Measurements from ENCODE around the gene CRYBB1. TPM values are rescaled to one million over a fixed set of nuclear protein-coding genes. Genes with fewer than 3 reads are reported as not detected.
"Not testable (repeated sequence)": the region's sequence is repeated elsewhere in the genome, so short reads cannot be mapped to it uniquely, and the experiment has no call there.

The CRYBB1 gene
- total RNA-seq, 1 experiment from 2014 or later = not detected

DNA sequence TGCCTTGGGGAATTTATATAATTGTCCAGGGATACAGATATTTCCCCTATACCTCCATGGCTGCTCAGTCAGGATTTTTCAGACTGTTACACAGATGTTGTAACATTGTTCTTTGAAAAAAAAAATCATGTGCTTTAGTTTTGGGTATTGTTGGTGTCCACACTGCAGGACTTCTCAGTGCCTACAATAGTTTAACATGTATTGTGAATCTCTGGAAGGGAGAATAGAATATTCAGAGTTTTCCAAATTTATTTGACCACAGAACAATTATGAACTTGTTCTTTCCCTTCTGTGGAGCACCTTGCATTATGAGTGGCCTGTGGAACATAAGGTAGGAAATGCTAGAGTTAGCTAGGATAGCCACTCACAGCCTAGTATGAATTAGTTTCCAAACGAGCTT lies 18.5 kb upstream of the CRYBB1 start:
- no peak for DNase-seq (ENCODE audit: low read depth)

GRCh38 chr22:26635117-26635516 lies 17.3 kb upstream of the CRYBB1 start:
- no peak for DNase-seq (ENCODE audit: low read depth)

- DNase-seq (ENCODE audit: low read depth) = no peak
Observed at GRCh38 chr22:26634189-26634588, 16.4 kb upstream of the CRYBB1 start.

DNA sequence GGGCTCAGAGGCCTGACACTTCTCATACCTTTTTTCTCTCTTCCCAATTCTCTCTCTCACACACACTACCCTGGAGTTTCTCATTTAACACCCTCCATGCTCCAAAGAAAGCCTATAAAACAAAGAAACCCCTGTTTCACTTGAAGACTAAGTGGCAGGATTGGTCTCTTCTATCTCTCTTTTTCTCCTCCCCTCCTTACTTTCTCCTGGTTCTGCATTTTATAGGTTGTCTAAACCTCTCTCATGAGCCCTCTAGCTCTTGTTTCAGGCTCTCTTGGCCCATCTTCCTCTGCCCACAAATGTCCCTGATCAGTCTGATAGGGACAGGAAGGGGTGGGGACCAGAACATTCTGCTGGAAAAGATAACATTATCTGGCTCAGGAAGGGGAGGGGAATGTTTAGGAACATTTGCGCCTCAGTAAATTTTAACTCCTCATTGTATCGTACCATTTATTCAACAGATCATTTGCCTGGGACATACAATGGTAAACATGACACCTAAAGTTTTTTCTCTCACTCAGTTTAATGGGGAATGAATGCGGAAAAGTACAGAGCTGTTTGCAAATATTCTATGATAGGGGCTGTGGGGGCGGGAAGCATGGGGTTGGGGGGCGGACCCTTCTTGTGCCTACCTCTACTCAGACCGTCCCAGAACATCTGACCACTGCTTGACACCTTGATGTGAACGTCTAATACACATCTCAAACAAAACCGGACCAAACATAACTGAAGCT lies 14.8 kb upstream of the CRYBB1 start:
- DNase-seq (ENCODE audit: low read depth) = no peak

DNA sequence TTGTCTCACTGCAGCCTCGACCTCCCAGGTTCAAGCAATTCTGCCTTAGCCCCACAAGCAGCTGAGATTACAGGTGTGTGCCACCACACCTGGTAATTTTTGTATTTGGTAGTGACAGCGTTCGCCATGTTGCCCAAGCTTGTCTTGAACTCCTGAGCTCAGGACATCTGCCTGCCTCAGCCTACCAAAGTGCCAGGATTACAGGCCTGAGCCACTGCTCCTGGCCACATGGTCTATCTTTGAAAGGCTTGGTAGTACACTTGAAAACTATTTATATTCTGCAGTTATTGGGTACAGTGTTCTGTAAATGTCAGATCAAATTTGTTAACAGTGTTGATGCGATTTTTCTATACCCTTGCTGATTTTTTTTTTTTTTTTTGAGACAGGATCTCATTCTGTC lies 13.5 kb upstream of the CRYBB1 start:
- no peak for DNase-seq (ENCODE audit: low read depth)

DNA sequence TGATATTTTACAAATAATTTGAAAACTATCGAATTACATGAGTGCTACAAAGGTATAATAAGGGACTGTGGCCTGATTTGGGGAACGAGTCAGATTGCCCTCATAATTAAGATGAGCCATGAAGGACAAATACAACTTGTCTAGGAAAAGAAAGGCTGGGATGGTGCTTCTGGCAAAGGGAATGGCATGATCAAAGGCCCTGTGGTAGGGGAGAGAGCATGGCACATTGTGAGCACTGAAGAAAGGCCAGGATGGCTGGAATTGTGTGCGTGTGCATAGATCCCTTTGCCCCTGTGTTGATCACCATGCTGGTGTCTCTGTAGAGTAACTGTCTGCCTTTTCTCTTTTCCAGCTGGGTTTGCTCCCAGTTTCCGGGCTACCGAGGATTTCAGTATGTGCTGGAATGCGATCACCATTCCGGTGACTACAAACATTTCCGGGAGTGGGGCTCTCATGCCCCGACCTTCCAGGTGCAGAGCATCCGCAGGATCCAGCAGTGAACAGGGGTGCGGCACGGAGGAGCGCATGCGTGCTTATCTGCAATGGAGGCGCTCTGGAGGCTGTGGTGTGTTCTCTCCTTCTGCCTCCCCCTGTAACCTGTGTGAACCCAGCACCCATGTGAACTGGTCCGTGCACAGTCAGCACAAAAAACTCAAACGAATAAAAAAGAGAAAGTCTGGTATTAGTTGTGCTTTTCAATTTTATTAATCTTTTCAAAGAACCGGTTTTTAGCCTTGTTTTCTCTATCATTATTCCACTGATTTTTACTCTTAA lies 12.3 kb upstream of the CRYBB1 start:
- DNase-seq (ENCODE audit: low read depth) = no peak

GRCh38 chr22:26624803-26625202 lies 7.0 kb upstream of the CRYBB1 start:
- DNase-seq (ENCODE audit: low read depth) = no peak

GRCh38 chr22:26623984-26624383 lies 6.2 kb upstream of the CRYBB1 start:
- no peak for DNase-seq (ENCODE audit: low read depth)

DNA sequence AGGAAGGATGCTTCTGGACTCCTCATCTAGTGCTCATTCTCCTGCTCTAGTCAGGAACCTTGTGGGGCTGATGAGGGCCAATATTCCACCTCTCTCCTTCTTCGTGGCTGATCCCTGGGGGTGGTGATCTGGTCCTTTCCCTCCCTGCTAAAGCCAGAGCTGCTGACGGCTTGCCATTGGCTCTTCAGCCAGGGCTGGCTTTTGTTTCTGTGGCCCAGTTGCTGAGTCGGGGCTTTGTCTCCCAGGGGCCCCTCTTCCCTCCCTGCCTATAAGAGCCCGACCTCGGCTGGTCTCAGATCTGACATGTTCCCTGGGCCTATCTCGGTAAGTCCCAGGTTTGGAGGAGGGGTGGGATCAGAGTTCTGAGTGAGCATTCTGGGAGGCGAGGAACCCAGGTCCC lies 3.8 kb upstream of the CRYBB1 start, which contains the start of gene CRYBA4:
TSS of gene CRYBA4 (plus strand) at position 301 of the 400 bp plus-strand sequence. CDS start 634 bp downstream, outside the sequence.
- DNase-seq (ENCODE audit: low read depth) = no peak

DNA sequence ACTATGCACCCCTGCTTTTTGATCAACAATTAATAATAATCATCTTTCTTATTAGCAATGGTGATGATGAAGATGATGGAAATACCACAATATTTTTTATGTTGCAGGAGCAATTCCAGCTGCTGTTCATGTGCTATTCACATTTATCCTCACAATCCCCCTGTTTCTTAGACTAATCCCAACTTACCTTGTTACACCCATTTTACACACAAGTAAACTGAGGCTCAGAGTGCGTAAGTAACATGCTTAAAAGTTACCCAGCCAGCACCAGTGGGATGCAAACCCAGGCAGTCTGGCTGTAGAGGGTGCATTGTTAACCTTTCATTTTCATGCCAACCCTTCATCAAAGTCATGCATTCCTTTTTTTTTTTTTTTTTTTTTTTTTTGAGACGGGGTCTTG lies 2.4 kb upstream of the CRYBB1 start:
- DNase-seq (ENCODE audit: low read depth) = no peak

GRCh38 chr22:26619510-26619909 lies 1.7 kb upstream of the CRYBB1 start:
- DNase-seq (ENCODE audit: low read depth) = no peak

- DNase-seq (ENCODE audit: low read depth) = no peak
Observed at GRCh38 chr22:26618455-26618854, 628 bp upstream of the CRYBB1 start.

DNA sequence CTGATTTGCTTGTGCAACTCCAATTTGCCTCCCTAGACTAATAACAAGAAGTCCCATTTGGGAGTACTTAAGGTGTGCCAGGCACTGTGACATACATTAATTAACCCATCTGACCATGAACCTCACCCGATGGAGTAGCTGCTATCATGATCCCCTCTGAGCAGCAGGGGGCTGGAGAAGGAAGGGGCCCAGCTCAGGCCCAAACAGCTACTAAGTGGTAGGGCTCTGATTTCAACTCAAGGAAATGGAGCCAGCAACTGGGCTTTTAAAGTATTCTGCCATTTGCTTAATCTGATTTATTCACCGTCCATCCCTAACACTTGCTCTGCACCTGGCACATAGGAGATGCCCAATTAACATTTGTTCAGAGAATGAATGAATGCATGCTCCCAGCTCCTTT lies 1.2 kb downstream of the CRYBB1 start:
- DNase-seq (ENCODE audit: low read depth) = no peak

DNA sequence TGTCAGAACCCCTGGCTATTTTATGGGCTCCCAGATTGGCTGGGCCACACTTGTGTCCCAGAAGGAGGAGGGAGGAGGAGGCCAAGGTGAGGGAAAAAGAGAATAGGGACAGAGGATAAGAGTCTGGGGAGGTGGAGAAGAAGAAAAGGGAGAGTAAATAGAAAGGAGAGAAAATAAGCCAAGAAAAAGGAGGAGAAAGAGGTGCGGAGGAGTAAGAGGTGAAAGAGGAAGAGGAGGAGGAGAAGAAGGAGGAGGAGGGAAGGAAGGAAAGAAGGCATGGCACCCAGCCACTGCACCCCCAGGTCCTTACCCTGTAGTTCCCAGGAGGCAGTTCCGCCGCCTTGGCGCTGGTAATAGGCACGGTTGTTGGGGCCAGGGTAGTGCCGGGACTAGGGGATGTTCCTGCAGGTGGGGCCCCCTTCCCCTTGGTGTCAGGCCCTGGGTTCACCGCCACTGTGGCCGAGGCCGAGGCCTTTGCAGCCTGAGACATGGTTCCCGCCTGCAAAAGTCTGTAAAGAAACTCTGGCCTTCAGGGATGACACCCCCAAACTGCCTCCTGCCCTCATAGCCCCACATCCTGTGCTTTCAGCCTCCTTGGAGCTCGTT lies 1.9 kb downstream of the CRYBB1 start:
- no peak for DNase-seq (ENCODE audit: low read depth)

DNA sequence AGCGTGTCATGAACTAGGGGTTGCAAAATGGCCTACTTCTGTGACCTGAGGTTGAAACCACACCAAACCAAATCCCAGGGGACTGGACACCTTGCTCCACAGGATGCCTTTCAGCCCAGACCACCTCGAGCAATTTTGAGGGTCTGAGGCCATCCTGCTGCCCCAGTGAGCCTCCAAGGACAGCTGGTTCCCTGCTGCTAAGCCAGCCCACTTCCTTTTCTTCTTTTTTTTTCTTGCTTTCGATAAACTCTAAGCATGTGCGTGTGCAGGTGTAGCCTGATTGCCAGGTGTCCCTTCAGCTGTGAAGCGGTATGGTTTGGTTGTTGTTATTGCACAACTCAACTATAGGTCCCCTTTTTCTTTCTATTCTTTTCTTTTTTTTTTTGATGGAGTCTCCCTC lies 2.7 kb downstream of the CRYBB1 start:
- DNase-seq (ENCODE audit: low read depth) = no peak

GRCh38 chr22:26614322-26614721 lies 3.5 kb downstream of the CRYBB1 start:
- DNase-seq (ENCODE audit: low read depth) = no peak

- DNase-seq (ENCODE audit: low read depth) = not testable (repeated sequence)
Observed at GRCh38 chr22:26613753-26614152, 4.1 kb downstream of the CRYBB1 start.

- no peak for DNase-seq (ENCODE audit: low read depth)
Observed at GRCh38 chr22:26612652-26613051, 5.2 kb downstream of the CRYBB1 start.

DNA sequence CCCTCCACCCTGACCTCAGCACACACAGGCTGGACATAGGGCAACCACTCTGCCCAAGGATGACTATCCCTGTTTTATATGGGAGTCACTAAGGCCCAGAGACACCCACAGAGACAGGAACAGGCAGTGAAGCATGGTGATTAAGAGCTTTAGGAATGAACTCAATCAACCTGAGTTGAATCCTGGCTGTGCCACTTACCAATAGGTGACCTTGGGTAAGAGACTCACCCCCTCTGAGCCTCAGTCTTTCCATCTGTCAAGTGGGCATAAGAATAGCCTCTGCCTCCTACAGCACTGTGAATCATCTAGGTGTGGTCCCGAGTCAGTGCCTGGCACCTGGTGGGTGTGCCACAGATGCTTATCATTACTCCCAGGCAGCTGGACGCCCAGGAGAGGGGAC lies 6.8 kb downstream of the CRYBB1 start:
- DNase-seq (ENCODE audit: low read depth) = peak; percentile 74

GRCh38 chr22:26610072-26610958 lies 7.5 kb downstream of the CRYBB1 start:
- peak; percentile 94 for DNase-seq (ENCODE audit: low read depth)

GRCh38 chr22:26609287-26609686 lies 8.5 kb downstream of the CRYBB1 start:
- no peak for DNase-seq (ENCODE audit: low read depth)

DNA sequence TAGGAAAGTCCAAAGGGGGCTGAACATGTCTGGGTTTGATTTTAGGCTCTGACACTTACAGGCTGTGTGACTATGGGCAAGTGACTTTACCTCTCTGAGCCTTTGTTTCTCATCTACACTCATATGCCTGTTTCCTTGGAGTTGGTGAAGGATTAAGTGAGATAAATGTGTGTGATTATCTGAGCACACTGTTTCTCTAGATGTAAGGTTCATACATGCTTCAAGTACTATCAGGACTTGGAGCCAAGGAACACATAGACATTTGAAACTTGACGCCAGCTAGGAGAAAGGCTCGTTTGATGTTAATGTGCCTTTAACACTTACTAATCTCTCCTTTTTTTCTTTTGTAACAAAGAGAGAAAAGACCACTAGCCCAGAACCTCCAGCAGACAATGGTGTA lies 9.7 kb downstream of the CRYBB1 start:
- DNase-seq (ENCODE audit: low read depth) = no peak
